HT-29 (cell line): ENCODE measurements around the gene GAS2L1. TPM values are rescaled to one million over a fixed set of nuclear protein-coding genes. Genes with fewer than 3 reads are reported as not detected.

Source experiments
- DNase-seq: peaks from one replicate; pipeline ENCODE4 v3.0.0-alpha.2; 2015; ENCODE audit warnings: low spot score
- total RNA-seq: library from RNA; depleted of rRNA; stranded (reverse); fragments of >200 nt; shearing (Covaris generic); gene quantifications from 2 replicates; pipeline ENCODE4 v1.2.3, GENCODE V29; 2014; rRNA removed

The GAS2L1 gene
- 23.7 and 25.2 TPM in 2 replicates for total RNA-seq

- DNase-seq = peak; percentile 83
These were observed at the start of gene GAS2L1 for GRCh38 chr22:29306175-29306834. Gene GAS2L1, plus strand, starts transcription at chr22:29306650. Its CDS starts 1,456 bp downstream, at chr22:29308106.

GRCh38 chr22:29257751-29258181 lies 48.7 kb upstream of the GAS2L1 start:
- DNase-seq = no peak

- no peak for DNase-seq
These were observed 47.8 kb upstream of the GAS2L1 start for GRCh38 chr22:29258407-29259252.

GRCh38 chr22:29259253-29259899 lies 47.1 kb upstream of the GAS2L1 start:
- peak; percentile 33 for DNase-seq

GRCh38 chr22:29260031-29260560 lies 46.4 kb upstream of the GAS2L1 start:
- no peak for DNase-seq

GRCh38 chr22:29260601-29261315 lies 45.7 kb upstream of the GAS2L1 start:
- no peak for DNase-seq

GRCh38 chr22:29263791-29264276 lies 42.6 kb upstream of the GAS2L1 start:
- DNase-seq = no peak

- DNase-seq = no peak
These were observed 41.1 kb upstream of the GAS2L1 start for GRCh38 chr22:29265305-29265704.

- DNase-seq = no peak
These were observed 40.5 kb upstream of the GAS2L1 start for GRCh38 chr22:29265929-29266328.

- peak; percentile 29 for DNase-seq
These were observed 39.6 kb upstream of the GAS2L1 start for GRCh38 chr22:29266564-29267461.

- DNase-seq = no peak
These were observed 39.0 kb upstream of the GAS2L1 start for GRCh38 chr22:29267462-29267857.

GRCh38 chr22:29267858-29268510 lies 38.5 kb upstream of the GAS2L1 start, which contains the start of the genes EWSR1 and RHBDD3:
Gene EWSR1, plus strand, starts transcription at chr22:29268268. Its CDS starts 69 bp downstream, at chr22:29268337.
Gene RHBDD3, minus strand, starts transcription at chr22:29267981. Its CDS starts 2,355 bp downstream, at chr22:29265626.
- DNase-seq = peak; percentile 99

GRCh38 chr22:29268511-29269229 lies 37.8 kb upstream of the GAS2L1 start:
- peak; percentile 53 for DNase-seq

GRCh38 chr22:29269230-29269604 lies 37.2 kb upstream of the GAS2L1 start:
- DNase-seq = peak; percentile 40

- no peak for DNase-seq
These were observed 36.5 kb upstream of the GAS2L1 start for GRCh38 chr22:29269731-29270474.

- DNase-seq = peak; percentile 28
These were observed 35.8 kb upstream of the GAS2L1 start for GRCh38 chr22:29270475-29271271.

GRCh38 chr22:29272624-29273023 lies 33.8 kb upstream of the GAS2L1 start:
- DNase-seq = no peak
